Measurements from ENCODE around the gene ASTN2.

The ASTN2 gene

GRCh38 chr9:117239428-117239827 is 175.4 kb downstream of the ASTN2 start:
- Histone ChIP-seq H3K27me3 (ENCODE audit: low read depth, low read length) (no peaks in the 10 kb centered on the region), H3K4me1 (ENCODE audit: control insufficient read depth in 1 of 2, insufficient read depth in 2 of 2, low read length in 2 of 2) (no peaks in the 10 kb centered on the region), H3K4me3 (ENCODE audit: low read depth in 1 of 2, low read length in 2 of 2) (no peak overlapping the region), H3K27ac (ENCODE audit: low read length) (no peak overlapping the region), H3K36me3 (ENCODE audit: control insufficient read depth in 1 of 2, insufficient read depth in 2 of 2, low read length in 2 of 2) (no peaks in the 10 kb centered on the region), H3K9me3 (ENCODE audit: control insufficient read depth in 1 of 2, low read length in 2 of 2) (no peaks in the 10 kb centered on the region)

DNA sequence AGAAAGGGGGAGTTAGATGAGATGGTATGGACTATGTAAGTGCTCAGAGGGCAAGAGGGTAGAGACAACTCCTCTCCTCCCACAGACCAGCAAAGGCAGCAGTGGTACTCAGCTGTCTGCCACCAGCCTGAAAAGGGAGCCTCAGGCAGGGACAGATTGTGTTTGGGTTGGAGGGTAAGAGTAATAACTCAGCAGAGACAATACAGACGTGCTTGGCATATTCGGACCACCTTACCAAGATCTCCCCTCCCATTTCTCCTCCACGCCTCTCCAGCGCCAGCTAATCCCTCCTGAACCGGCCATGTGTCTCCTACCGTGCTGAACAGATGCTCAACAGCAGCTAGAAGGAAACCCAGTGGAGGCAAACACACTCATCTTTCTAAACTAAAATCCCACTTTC is 180.8 kb downstream of the ASTN2 start:
- Histone ChIP-seq H3K36me3 (ENCODE audit: control insufficient read depth in 1 of 2, insufficient read depth in 2 of 2, low read length in 2 of 2) (no peaks in the 10 kb centered on the region), H3K4me3 (ENCODE audit: low read depth in 1 of 2, low read length in 2 of 2) (no peak overlapping the region), H3K27me3 (ENCODE audit: low read depth, low read length) (no peaks in the 10 kb centered on the region), H3K9me3 (ENCODE audit: control insufficient read depth in 1 of 2, low read length in 2 of 2) (no peaks in the 10 kb centered on the region), H3K27ac (ENCODE audit: low read length) (no peak overlapping the region), H3K4me1 (ENCODE audit: control insufficient read depth in 1 of 2, insufficient read depth in 2 of 2, low read length in 2 of 2) (no peaks in the 10 kb centered on the region)

DNA sequence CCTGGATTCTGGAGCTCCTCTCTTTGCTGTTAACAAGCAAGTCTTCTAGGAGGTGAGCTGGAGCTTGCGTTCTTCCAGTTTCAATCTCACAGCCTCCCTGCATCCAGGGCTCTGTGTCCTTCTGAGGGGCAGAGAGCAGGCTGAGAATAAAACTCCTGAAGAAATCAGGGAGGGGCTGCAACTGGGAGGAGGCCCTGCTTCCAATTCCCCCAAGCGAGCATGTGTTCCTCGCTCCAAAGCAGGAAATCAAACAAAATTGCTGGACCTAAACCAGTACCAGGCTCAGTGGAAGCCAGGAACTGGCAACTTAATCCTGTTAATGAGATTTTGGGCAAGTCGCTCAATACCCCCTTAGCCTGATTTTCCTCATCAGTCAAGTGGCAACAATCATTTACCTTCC is 181.8 kb downstream of the ASTN2 start:
- Histone ChIP-seq H3K27me3 (ENCODE audit: low read depth, low read length) (no peaks in the 10 kb centered on the region), H3K36me3 (ENCODE audit: control insufficient read depth in 1 of 2, insufficient read depth in 2 of 2, low read length in 2 of 2) (no peaks in the 10 kb centered on the region), H3K4me1 (ENCODE audit: control insufficient read depth in 1 of 2, insufficient read depth in 2 of 2, low read length in 2 of 2) (no peaks in the 10 kb centered on the region), H3K27ac (ENCODE audit: low read length) (no peak overlapping the region), H3K9me3 (ENCODE audit: control insufficient read depth in 1 of 2, low read length in 2 of 2) (no peaks in the 10 kb centered on the region), H3K4me3 (ENCODE audit: low read depth in 1 of 2, low read length in 2 of 2) (no peak overlapping the region)

GRCh38 chr9:117232281-117232680 is 182.6 kb downstream of the ASTN2 start:
- Histone ChIP-seq H3K36me3 (ENCODE audit: control insufficient read depth in 1 of 2, insufficient read depth in 2 of 2, low read length in 2 of 2) (no peaks in the 10 kb centered on the region), H3K27me3 (ENCODE audit: low read depth, low read length) (no peaks in the 10 kb centered on the region), H3K4me1 (ENCODE audit: control insufficient read depth in 1 of 2, insufficient read depth in 2 of 2, low read length in 2 of 2) (no peaks in the 10 kb centered on the region), H3K27ac (ENCODE audit: low read length) (no peak overlapping the region), H3K4me3 (ENCODE audit: low read depth in 1 of 2, low read length in 2 of 2) (no peak overlapping the region), H3K9me3 (ENCODE audit: control insufficient read depth in 1 of 2, low read length in 2 of 2) (no peaks in the 10 kb centered on the region)

DNA sequence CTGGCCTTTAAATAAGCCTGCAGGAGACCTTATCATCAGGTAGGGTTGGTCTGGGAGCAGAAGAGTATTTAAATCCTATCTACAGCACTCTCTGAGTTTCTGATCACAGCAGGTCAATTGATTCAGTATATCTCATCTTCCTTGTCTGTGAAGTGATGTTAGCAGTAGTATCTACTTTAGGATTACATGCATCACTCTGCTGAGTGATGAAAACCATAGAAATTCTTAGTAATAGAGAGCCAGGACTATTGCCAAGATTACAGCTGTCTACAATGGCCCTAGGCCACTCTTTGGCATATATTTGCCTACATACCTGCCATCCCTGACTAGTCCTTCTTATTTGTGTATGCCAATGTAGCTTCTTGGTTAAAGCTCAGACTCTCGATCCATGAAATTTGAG is 183.8 kb downstream of the ASTN2 start:
- H3K27ac ChIP-seq (ENCODE audit: low read length) = no peak overlapping the region
- no peaks in the 10 kb centered on the region for H3K9me3 ChIP-seq (ENCODE audit: control insufficient read depth in 1 of 2, low read length in 2 of 2)
- no peaks in the 10 kb centered on the region for H3K27me3 ChIP-seq (ENCODE audit: low read depth, low read length)
- H3K4me1 ChIP-seq (ENCODE audit: control insufficient read depth in 1 of 2, insufficient read depth in 2 of 2, low read length in 2 of 2) = no peaks in the 10 kb centered on the region
- H3K36me3 ChIP-seq (ENCODE audit: control insufficient read depth in 1 of 2, insufficient read depth in 2 of 2, low read length in 2 of 2) = no peaks in the 10 kb centered on the region
- no peak overlapping the region for H3K4me3 ChIP-seq (ENCODE audit: low read depth in 1 of 2, low read length in 2 of 2)

DNA sequence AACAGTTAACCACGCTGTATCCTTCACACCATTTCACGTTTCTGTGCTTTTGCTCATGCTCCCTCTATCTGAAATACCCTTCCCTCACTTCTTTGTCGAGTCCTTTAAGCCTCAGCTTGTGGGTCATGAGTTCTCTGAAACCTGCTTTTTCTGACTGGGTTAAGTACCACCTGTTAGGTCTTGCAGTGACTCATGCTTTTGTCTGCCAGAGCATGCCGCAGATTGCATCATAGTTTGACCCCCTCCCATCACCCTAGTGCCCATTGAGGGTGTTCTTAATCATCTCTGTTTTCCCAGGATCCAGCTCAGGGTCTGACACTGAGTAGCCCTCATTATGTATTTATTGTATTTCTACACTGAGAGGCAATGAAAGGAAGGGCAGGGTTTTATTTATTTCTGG is 190.2 kb downstream of the ASTN2 start:
- Histone ChIP-seq H3K36me3 (ENCODE audit: control insufficient read depth in 1 of 2, insufficient read depth in 2 of 2, low read length in 2 of 2) (no peaks in the 10 kb centered on the region), H3K4me1 (ENCODE audit: control insufficient read depth in 1 of 2, insufficient read depth in 2 of 2, low read length in 2 of 2) (no peaks in the 10 kb centered on the region), H3K9me3 (ENCODE audit: control insufficient read depth in 1 of 2, low read length in 2 of 2) (no peaks in the 10 kb centered on the region), H3K4me3 (ENCODE audit: low read depth in 1 of 2, low read length in 2 of 2) (no peak overlapping the region), H3K27ac (ENCODE audit: low read length) (no peak overlapping the region), H3K27me3 (ENCODE audit: low read depth, low read length) (no peaks in the 10 kb centered on the region)

GRCh38 chr9:117218951-117219350 is 195.9 kb downstream of the ASTN2 start:
- no peaks in the 10 kb centered on the region for H3K4me1 ChIP-seq (ENCODE audit: control insufficient read depth in 1 of 2, insufficient read depth in 2 of 2, low read length in 2 of 2)
- no peaks in the 10 kb centered on the region for H3K36me3 ChIP-seq (ENCODE audit: control insufficient read depth in 1 of 2, insufficient read depth in 2 of 2, low read length in 2 of 2)
- H3K9me3 ChIP-seq (ENCODE audit: control insufficient read depth in 1 of 2, low read length in 2 of 2) = no peaks in the 10 kb centered on the region
- no peak overlapping the region for H3K27ac ChIP-seq (ENCODE audit: low read length)
- no peaks in the 10 kb centered on the region for H3K27me3 ChIP-seq (ENCODE audit: low read depth, low read length)
- H3K4me3 ChIP-seq (ENCODE audit: low read depth in 1 of 2, low read length in 2 of 2) = no peak overlapping the region

DNA sequence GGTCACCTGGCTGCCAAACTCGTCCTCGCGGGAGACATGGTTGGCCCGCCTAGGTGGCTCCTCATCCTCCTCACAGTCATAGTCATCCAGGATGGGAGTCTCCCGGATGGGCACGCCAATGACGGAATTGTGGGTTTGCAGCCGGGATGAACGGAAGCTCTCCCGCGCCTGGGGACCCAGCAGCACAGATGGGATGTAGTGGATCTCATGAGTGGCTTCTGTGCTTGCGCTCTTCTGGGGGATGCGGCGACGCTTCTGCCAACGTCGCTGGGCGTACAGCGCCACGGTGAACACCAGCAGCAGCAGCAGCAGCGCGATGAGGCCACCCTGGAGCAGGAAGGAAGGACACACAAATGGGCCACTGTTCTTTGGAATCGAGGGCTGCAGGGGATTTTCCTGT is 200.4 kb downstream of the ASTN2 start:
- Histone ChIP-seq H3K36me3 (ENCODE audit: control insufficient read depth in 1 of 2, insufficient read depth in 2 of 2, low read length in 2 of 2) (no peaks in the 10 kb centered on the region), H3K27me3 (ENCODE audit: low read depth, low read length) (no peaks in the 10 kb centered on the region), H3K9me3 (ENCODE audit: control insufficient read depth in 1 of 2, low read length in 2 of 2) (no peaks in the 10 kb centered on the region), H3K4me3 (ENCODE audit: low read depth in 1 of 2, low read length in 2 of 2) (no peak overlapping the region), H3K27ac (ENCODE audit: low read length) (no peak overlapping the region), H3K4me1 (ENCODE audit: control insufficient read depth in 1 of 2, insufficient read depth in 2 of 2, low read length in 2 of 2) (no peaks in the 10 kb centered on the region)

GRCh38 chr9:117211280-117211679 is 203.6 kb downstream of the ASTN2 start:
- H3K27me3 ChIP-seq (ENCODE audit: low read depth, low read length) = no peaks in the 10 kb centered on the region
- H3K4me3 ChIP-seq (ENCODE audit: low read depth in 1 of 2, low read length in 2 of 2) = no peak overlapping the region
- H3K27ac ChIP-seq (ENCODE audit: low read length) = no peak overlapping the region
- H3K9me3 ChIP-seq (ENCODE audit: control insufficient read depth in 1 of 2, low read length in 2 of 2) = peaks cover 0 to 11% of the 10 kb centered on the region in 2 donors
- no peaks in the 10 kb centered on the region for H3K36me3 ChIP-seq (ENCODE audit: control insufficient read depth in 1 of 2, insufficient read depth in 2 of 2, low read length in 2 of 2)
- no peaks in the 10 kb centered on the region for H3K4me1 ChIP-seq (ENCODE audit: control insufficient read depth in 1 of 2, insufficient read depth in 2 of 2, low read length in 2 of 2)

- H3K9me3 ChIP-seq (ENCODE audit: control insufficient read depth in 1 of 2, low read length in 2 of 2) = peaks cover 0 to 11% of the 10 kb centered on the region in 2 donors
- no peak overlapping the region for H3K4me3 ChIP-seq (ENCODE audit: low read depth in 1 of 2, low read length in 2 of 2)
- no peaks in the 10 kb centered on the region for H3K4me1 ChIP-seq (ENCODE audit: control insufficient read depth in 1 of 2, insufficient read depth in 2 of 2, low read length in 2 of 2)
- no peak overlapping the region for H3K27ac ChIP-seq (ENCODE audit: low read length)
- H3K27me3 ChIP-seq (ENCODE audit: low read depth, low read length) = no peaks in the 10 kb centered on the region
- no peaks in the 10 kb centered on the region for H3K36me3 ChIP-seq (ENCODE audit: control insufficient read depth in 1 of 2, insufficient read depth in 2 of 2, low read length in 2 of 2)
These were observed 209.1 kb downstream of the ASTN2 start for GRCh38 chr9:117205806-117206205.

GRCh38 chr9:117204971-117205370 is 209.9 kb downstream of the ASTN2 start:
- H3K4me3 ChIP-seq (ENCODE audit: low read depth in 1 of 2, low read length in 2 of 2) = no peak overlapping the region
- H3K27ac ChIP-seq (ENCODE audit: low read length) = no peak overlapping the region
- peaks cover 0 to 11% of the 10 kb centered on the region in 2 donors for H3K9me3 ChIP-seq (ENCODE audit: control insufficient read depth in 1 of 2, low read length in 2 of 2)
- no peaks in the 10 kb centered on the region for H3K27me3 ChIP-seq (ENCODE audit: low read depth, low read length)
- H3K36me3 ChIP-seq (ENCODE audit: control insufficient read depth in 1 of 2, insufficient read depth in 2 of 2, low read length in 2 of 2) = no peaks in the 10 kb centered on the region
- H3K4me1 ChIP-seq (ENCODE audit: control insufficient read depth in 1 of 2, insufficient read depth in 2 of 2, low read length in 2 of 2) = no peaks in the 10 kb centered on the region

DNA sequence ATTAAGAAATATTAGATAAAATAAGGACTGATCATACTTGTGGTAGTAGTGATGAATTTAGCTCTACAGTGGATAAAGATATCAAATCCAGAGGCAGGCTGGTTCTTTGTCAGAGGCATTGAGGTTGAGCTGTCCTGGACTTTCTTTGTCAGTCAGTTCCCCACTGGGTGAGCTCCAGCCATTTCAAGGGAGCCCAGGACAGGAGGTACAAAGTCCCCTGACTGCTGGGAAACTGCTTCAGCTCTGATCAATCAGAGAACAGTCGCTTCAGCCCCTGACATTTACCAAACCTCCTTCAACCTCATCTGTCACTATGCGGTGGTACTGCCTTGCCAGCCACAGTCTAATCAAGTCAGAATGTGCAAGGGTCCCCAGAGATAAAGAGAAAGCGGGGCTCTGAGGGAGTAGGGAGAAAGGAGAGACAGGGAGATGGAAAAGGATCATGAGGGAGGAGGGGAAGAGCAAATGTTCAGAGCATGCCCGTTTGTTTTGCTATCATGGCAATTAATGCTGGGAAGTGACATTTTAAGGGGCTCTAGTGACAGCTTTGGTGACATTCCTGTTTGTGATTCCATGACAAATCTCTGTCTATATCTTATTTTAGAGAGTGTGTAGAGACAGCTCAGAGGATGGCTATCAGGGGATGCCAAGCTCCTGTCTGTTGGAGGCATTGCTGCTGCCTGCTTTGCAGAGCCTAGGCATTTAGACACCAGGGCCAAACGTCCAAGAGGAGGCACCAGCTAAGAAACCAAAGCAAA is 223.2 kb downstream of the ASTN2 start:
- H3K27me3 ChIP-seq (ENCODE audit: low read depth, low read length) = no peaks in the 10 kb centered on the region
- H3K9me3 ChIP-seq (ENCODE audit: control insufficient read depth in 1 of 2, low read length in 2 of 2) = no peaks in the 10 kb centered on the region
- no peaks in the 10 kb centered on the region for H3K4me1 ChIP-seq (ENCODE audit: control insufficient read depth in 1 of 2, insufficient read depth in 2 of 2, low read length in 2 of 2)
- H3K4me3 ChIP-seq (ENCODE audit: low read depth in 1 of 2, low read length in 2 of 2) = no peak overlapping the region
- H3K27ac ChIP-seq (ENCODE audit: low read length) = no peak overlapping the region
- no peaks in the 10 kb centered on the region for H3K36me3 ChIP-seq (ENCODE audit: control insufficient read depth in 1 of 2, insufficient read depth in 2 of 2, low read length in 2 of 2)
